Endothelial cell of umbilical vein (primary cell): ENCODE data around the gene FBXO30. TPM values are rescaled to one million over a fixed set of nuclear protein-coding genes. Genes with fewer than 3 reads are reported as not detected.

Source experiments
- BruUV-seq: library from RNA; stranded (reverse); fragments of 400-500 nt; replicated peaks from 2 replicates; lab custom pipeline; 2021; lab: Mats Ljungman, UMichigan
- CTCF ChIA-PET: fragments of 300-600, 350-600 bp; sonication (Branson Sonifier 250); formaldehyde crosslinking; loops from one replicate; lab custom pipeline; 2021; ENCODE audit warnings: antibody characterized with exemption, inconsistent platforms; lab: Charles Lee
- POLR2A ChIA-PET: fragments of 300-600, 350-600 bp; sonication (Branson Sonifier 250); formaldehyde crosslinking; loops from one replicate; lab custom pipeline; 2021; ENCODE audit warnings: antibody characterized with exemption, inconsistent platforms; lab: Charles Lee
- DNase-seq: peaks from one replicate; pipeline ENCODE4 v3.0.0-alpha.2; 2011; ENCODE audit warnings: low read depth, low spot score
- FAIRE-seq: peaks from 2 replicates; lab custom pipeline; 2011; peaks lifted over from hg19 to GRCh38; lab: Jason Lieb, UNC
- H2AFZ ChIP-seq: 2 replicates; pipeline ENCODE4 v1.6.0; 2012; ENCODE audit warnings: low read depth, low read length, control low read depth, inconsistent platforms
- H3K27ac ChIP-seq: 2 replicates; pipeline ENCODE4 v1.5.1; 2011; ENCODE audit warnings: low read depth, mild to moderate bottlenecking, control low read depth, low read length, moderate library complexity; ENCODE audit not compliant: insufficient read depth
- H3K27me3 ChIP-seq, 2 experiments: 2 replicates each; pipeline versions ENCODE4 v1.6.0 to v1.6.1; 2011; ENCODE audit warnings: low read length in 2 of 2, mixed read lengths in 1 of 2; ENCODE audit not compliant: control insufficient read depth in 2 of 2, insufficient read depth in 2 of 2
- H3K36me3 ChIP-seq, 2 experiments: 2 replicates in 1 of 2; 3 replicates in 1 of 2; pipeline ENCODE4 v1.5.1; 2011; ENCODE audit warnings: low read length in 2 of 2, mild to moderate bottlenecking in 1 of 2, moderate library complexity in 1 of 2; ENCODE audit not compliant: control insufficient read depth in 2 of 2, insufficient read depth in 2 of 2; ENCODE audit errors: extremely low read depth in 1 of 2
- H3K4me1 ChIP-seq: 3 replicates; pipeline ENCODE4 v1.5.1; 2011; ENCODE audit warnings: mild to moderate bottlenecking, low read length; ENCODE audit not compliant: control insufficient read depth, insufficient read depth; ENCODE audit errors: extremely low read depth
- H3K4me2 ChIP-seq: 2 replicates; pipeline ENCODE4 v1.6.1; 2011; ENCODE audit warnings: low read length, control low read depth, mixed read lengths; ENCODE audit not compliant: insufficient read depth
- H3K4me3 ChIP-seq, 3 experiments: fragments of 200-600 bp in 1 of 3; sonication (generic), shearing (Covaris generic) in 1 of 3; replicated peaks in 1 of 3; 2 replicates each; pipeline ENCODE4 v1.5.1; 2011 to 2016; ENCODE audit warnings: control low read depth in 3 of 3, low read length in 3 of 3, mild to moderate bottlenecking in 2 of 3, inconsistent platforms in 1 of 3, low read depth in 1 of 3, moderate library complexity in 1 of 3; ENCODE audit not compliant: insufficient read depth in 1 of 3
- H3K79me2 ChIP-seq: 2 replicates; pipeline ENCODE4 v1.6.0; 2012; ENCODE audit warnings: low read length, inconsistent platforms; ENCODE audit not compliant: control insufficient read depth, insufficient read depth
- H3K9ac ChIP-seq: replicated peaks from 2 replicates; pipeline ENCODE3; 2011; ENCODE audit warnings: low read length, control low read depth; ENCODE audit not compliant: insufficient read depth; ENCODE audit errors: extremely low read depth
- H3K9me1 ChIP-seq: replicated peaks from 3 replicates; pipeline ENCODE4 v1.6.0; 2011; ENCODE audit warnings: mild to moderate bottlenecking, low read length; ENCODE audit not compliant: control insufficient read depth, insufficient read depth; ENCODE audit errors: extremely low read depth
- H3K9me3 ChIP-seq: replicated peaks from 2 replicates; pipeline ENCODE4 v1.5.1; 2012; ENCODE audit warnings: low read length, inconsistent platforms; ENCODE audit not compliant: control insufficient read depth, insufficient read depth
- H4K20me1 ChIP-seq: replicated peaks from 2 replicates; pipeline ENCODE3; 2011; ENCODE audit warnings: mild to moderate bottlenecking, low read length; ENCODE audit not compliant: control insufficient read depth, insufficient read depth; ENCODE audit errors: extremely low read depth
- CTCF ChIP-seq, 2 donors: IDR thresholded peaks; 1 replicate in 1 of 2; 2 replicates in 1 of 2; pipeline ENCODE4 v1.5.1; 2011; ENCODE audit warnings: low read length in 2 of 2, mild to moderate bottlenecking in 2 of 2, moderate library complexity in 2 of 2, control low read depth in 1 of 2, inconsistent platforms in 1 of 2, low read depth in 1 of 2; ENCODE audit not compliant: insufficient read depth in 1 of 2; ENCODE audit errors: extremely low read depth in 1 of 2
- EZH2 ChIP-seq: IDR thresholded peaks from 2 replicates; pipeline ENCODE4 v1.6.1; 2012; ENCODE audit warnings: borderline replicate concordance, low read depth, mild to moderate bottlenecking, moderate library complexity, low read length, inconsistent platforms; ENCODE audit not compliant: severe bottlenecking
- FOS ChIP-seq: IDR thresholded peaks from 2 replicates; pipeline ENCODE4 v1.6.1; 2011; ENCODE audit warnings: mild to moderate bottlenecking, low read length, moderate library complexity, borderline replicate concordance; ENCODE audit not compliant: insufficient read depth
- GATA2 ChIP-seq: IDR thresholded peaks from 2 replicates; pipeline ENCODE4 v1.7.0; 2011; ENCODE audit warnings: low read depth, mild to moderate bottlenecking, moderate library complexity, mixed read lengths, low read length; ENCODE audit not compliant: insufficient read length, insufficient read depth
- JUN ChIP-seq: IDR thresholded peaks from 2 replicates; pipeline ENCODE4 v1.6.1; 2011; ENCODE audit warnings: borderline replicate concordance, low read depth; ENCODE audit not compliant: insufficient read length, insufficient read depth
- MAX ChIP-seq: IDR thresholded peaks from 2 replicates; pipeline ENCODE4 v1.6.1; 2011; ENCODE audit not compliant: insufficient read depth, insufficient read length
- MYC ChIP-seq: IDR thresholded peaks from one replicate; pipeline ENCODE4 v1.6.1; 2011; ENCODE audit warnings: mild to moderate bottlenecking, low read depth, low read length
- POLR2A ChIP-seq: IDR thresholded peaks from 2 replicates; pipeline ENCODE4 v1.6.1; 2012; ENCODE audit warnings: low read depth, mild to moderate bottlenecking, control low read depth, low read length
- dilution Hi-C: fragments of 300-500 bp; cut with MboI; formaldehyde crosslinking; loops from one replicate; pipeline ENCODE4 v1.15.0; 2019; ENCODE audit warnings: low sequenced_read_pairs; ENCODE audit not compliant: extremely low pct_ligation_motif_present
- intact Hi-C: fragments of 100-400 bp; cut with micrococcal nuclease; formaldehyde crosslinking; loops from one replicate; pipeline ENCODE4 v1.10.0; 2022
- polyA plus RNA-seq, 4 experiments: library from polyadenylated mRNA; depleted of rRNA in 3 of 4; stranded (reverse) in 3 of 4; unstranded in 1 of 4; fragments of >200 nt; gene quantifications; 2 replicates each; pipeline versions ENCODE4 v1.2.1 to v1.2.3, GENCODE V29; 2011 to 2012; ENCODE audit warnings: missing spikeins in 1 of 4
- total RNA-seq: library from RNA; stranded (reverse); gene quantifications from 2 replicates; pipeline ENCODE4 v1.2.3, GENCODE V29; 2021

The FBXO30 gene
- total and polyA plus RNA-seq, 2 donors (not counting 3 experiments of a cell fraction or from before 2014, with no cell fraction given) = 3.3 to 11.1 TPM

- no peak overlapping the region for H3K9ac ChIP-seq
- POLR2A ChIA-PET = no interaction called here
- no peak overlapping the region for H3K4me3 ChIP-seq
- H4K20me1 ChIP-seq = no peaks in the 10 kb centered on the region
- intact Hi-C loops (no loop called here), dilution Hi-C loops (no loop called here)
- H3K27ac ChIP-seq = no peak overlapping the region
- no TSS peak for BruUV-seq
- DNase-seq (no peak), FAIRE-seq (no peak)
- H3K27me3 ChIP-seq = no peaks in the 10 kb centered on the region
- H3K36me3 ChIP-seq = no peaks in the 10 kb centered on the region
- no peak overlapping the region for H2AFZ ChIP-seq
- H3K9me1 ChIP-seq = no peaks in the 10 kb centered on the region
- H3K9me3 ChIP-seq = no peaks in the 10 kb centered on the region
- TF ChIP-seq JUN = no peak
- no peak for TF ChIP-seq GATA2
- no peak for TF ChIP-seq MAX
- TF ChIP-seq FOS = no peak
- no peak for TF ChIP-seq MYC
- no peak for TF ChIP-seq EZH2
- TF ChIP-seq CTCF (IDR thresholded peaks at IDR 0.05; ENCODE audit: extremely low read depth in 1 of 2, insufficient read depth in 1 of 2, low read depth in 1 of 2, low read length in 2 of 2) = no peak
- no peak for TF ChIP-seq POLR2A
- H3K79me2 ChIP-seq = no peaks in the 10 kb centered on the region
- H3K4me1 ChIP-seq = no peaks in the 10 kb centered on the region
- no peak overlapping the region for H3K4me2 ChIP-seq
- CTCF ChIA-PET = no interaction called here
Observed at GRCh38 chr6:145784683-145785082, 29.9 kb downstream of the FBXO30 start.
